IPS-18c (cell line): ENCODE measurements around the gene SLC6A2.

Experiments
- H3K4me3 ChIP-seq: 2 replicates; pipeline ENCODE4 v1.7.0; 2013; ENCODE audit warnings: low read depth, mild to moderate bottlenecking, low read length, moderate library complexity; ENCODE audit not compliant: insufficient read depth
- H3K9me3 ChIP-seq: one replicate; pipeline ENCODE4 v1.6.1; 2013; ENCODE audit warnings: mild to moderate bottlenecking, low read length, moderate library complexity; ENCODE audit not compliant: control insufficient read depth, insufficient read depth

SLC6A2 gene

GRCh38 chr16:55663765-55664677, 8.2 kb downstream of the SLC6A2 start:
- Histone ChIP-seq H3K4me3 (no peak overlapping the region), H3K9me3 (no peaks in the 10 kb centered on the region)

GRCh38 chr16:55664786-55665407, 9.1 kb downstream of the SLC6A2 start:
- Histone ChIP-seq H3K9me3 (no peaks in the 10 kb centered on the region), H3K4me3 (no peak overlapping the region)

- Histone ChIP-seq H3K9me3 (no peaks in the 10 kb centered on the region), H3K4me3 (no peak overlapping the region)
Observed at GRCh38 chr16:55665511-55665910, 9.7 kb downstream of the SLC6A2 start.

GRCh38 chr16:55666012-55666411, 10.2 kb downstream of the SLC6A2 start:
- Histone ChIP-seq H3K4me3 (no peak overlapping the region), H3K9me3 (no peaks in the 10 kb centered on the region)

- Histone ChIP-seq H3K9me3 (no peaks in the 10 kb centered on the region), H3K4me3 (no peak overlapping the region)
Observed at GRCh38 chr16:55667753-55668152, 12.0 kb downstream of the SLC6A2 start.

GRCh38 chr16:55668340-55669281, 12.8 kb downstream of the SLC6A2 start:
- H3K4me3 ChIP-seq = no peak overlapping the region
- no peaks in the 10 kb centered on the region for H3K9me3 ChIP-seq

- Histone ChIP-seq H3K9me3 (no peaks in the 10 kb centered on the region), H3K4me3 (no peak overlapping the region)
Observed at GRCh38 chr16:55671206-55671973, 15.6 kb downstream of the SLC6A2 start.

- Histone ChIP-seq H3K4me3 (no peak overlapping the region), H3K9me3 (no peaks in the 10 kb centered on the region)
Observed at GRCh38 chr16:55671974-55672280, 16.1 kb downstream of the SLC6A2 start.

GRCh38 chr16:55672471-55672870, 16.7 kb downstream of the SLC6A2 start:
- no peaks in the 10 kb centered on the region for H3K9me3 ChIP-seq

GRCh38 chr16:55678161-55678821, 22.5 kb downstream of the SLC6A2 start:
- no peak overlapping the region for H3K4me3 ChIP-seq
- no peaks in the 10 kb centered on the region for H3K9me3 ChIP-seq

More at GRCh38 chr16:55672471-55672870, 16.7 kb downstream of the SLC6A2 start:
- H3K4me3 ChIP-seq = no peak overlapping the region

GRCh38 chr16:55682086-55682485, 26.3 kb downstream of the SLC6A2 start:
- Histone ChIP-seq H3K4me3 (no peak overlapping the region), H3K9me3 (peaks cover 2% of the 10 kb centered on the region)

- H3K4me3 ChIP-seq = no peak overlapping the region
- peaks cover 2% of the 10 kb centered on the region for H3K9me3 ChIP-seq
Observed at GRCh38 chr16:55685973-55686372, 30.2 kb downstream of the SLC6A2 start.

- Histone ChIP-seq H3K9me3 (peaks cover 2% of the 10 kb centered on the region), H3K4me3 (no peak overlapping the region)
Observed at GRCh38 chr16:55686671-55687070, 30.9 kb downstream of the SLC6A2 start.

- Histone ChIP-seq H3K9me3 (peaks cover 2% of the 10 kb centered on the region), H3K4me3 (no peak overlapping the region)
Observed at GRCh38 chr16:55687802-55688201, 32.0 kb downstream of the SLC6A2 start.

- peaks cover 2% of the 10 kb centered on the region for H3K9me3 ChIP-seq
- H3K4me3 ChIP-seq = no peak overlapping the region
Observed at GRCh38 chr16:55690841-55691240, 35.1 kb downstream of the SLC6A2 start.

- no peak overlapping the region for H3K4me3 ChIP-seq
Observed at GRCh38 chr16:55691771-55692170, 36.0 kb downstream of the SLC6A2 start.

More at GRCh38 chr16:55691771-55692170, 36.0 kb downstream of the SLC6A2 start:
- no peaks in the 10 kb centered on the region for H3K9me3 ChIP-seq
